Measurements from ENCODE around the gene SHKBP1.

SHKBP1 gene

DNA sequence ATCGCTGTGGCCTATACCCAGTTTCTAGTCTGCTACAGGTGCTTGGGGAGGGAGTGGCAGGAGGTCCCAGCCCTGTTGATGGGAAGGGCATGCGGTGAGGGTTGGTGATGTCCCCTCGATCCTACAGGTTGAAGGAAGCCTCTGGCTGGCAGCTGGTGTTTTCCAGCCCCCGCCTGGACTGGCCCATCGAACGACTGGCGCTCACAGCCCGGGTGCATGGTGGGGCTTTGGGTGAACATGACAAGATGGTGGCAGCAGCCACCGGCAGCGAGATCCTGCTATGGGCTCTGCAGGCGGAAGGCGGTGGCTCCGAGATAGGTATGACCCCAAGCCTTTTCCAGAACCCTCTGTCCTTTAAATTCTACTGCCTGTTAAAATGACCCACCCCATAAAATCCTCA, 3.9 kb downstream of the SHKBP1 start:
- peaks cover 41% of the 10 kb centered on the region for H3K36me3 ChIP-seq (ENCODE audit: insufficient read depth, insufficient read length, low read length)
- no peak for TF ChIP-seq ZNF274 (IDR thresholded peaks at IDR 0.05; ENCODE audit: low read depth, low read length)
- no peak for TF ChIP-seq SUZ12 (IDR thresholded peaks at IDR 0.05; ENCODE audit: extremely low read depth, insufficient read depth, insufficient read length)
- TF ChIP-seq YY1 (IDR thresholded peaks at IDR 0.05; ENCODE audit: insufficient read depth, insufficient read length), result no peak
- no peak overlapping the region for H3K9ac ChIP-seq (ENCODE audit: insufficient read length, low read depth)
- no peaks in the 10 kb centered on the region for H3K4me1 ChIP-seq (ENCODE audit: insufficient read depth, insufficient read length)
- H3K4me3 ChIP-seq (ENCODE audit: insufficient read length, low read depth), result no peak overlapping the region
- DNase-seq (ENCODE audit: low read depth, low spot score), result no peak
- H3K9me3 ChIP-seq (ENCODE audit: insufficient read depth, low read length), result no peaks in the 10 kb centered on the region
- no peaks in the 10 kb centered on the region for H3K27me3 ChIP-seq (ENCODE audit: insufficient read depth, insufficient read length)

DNA sequence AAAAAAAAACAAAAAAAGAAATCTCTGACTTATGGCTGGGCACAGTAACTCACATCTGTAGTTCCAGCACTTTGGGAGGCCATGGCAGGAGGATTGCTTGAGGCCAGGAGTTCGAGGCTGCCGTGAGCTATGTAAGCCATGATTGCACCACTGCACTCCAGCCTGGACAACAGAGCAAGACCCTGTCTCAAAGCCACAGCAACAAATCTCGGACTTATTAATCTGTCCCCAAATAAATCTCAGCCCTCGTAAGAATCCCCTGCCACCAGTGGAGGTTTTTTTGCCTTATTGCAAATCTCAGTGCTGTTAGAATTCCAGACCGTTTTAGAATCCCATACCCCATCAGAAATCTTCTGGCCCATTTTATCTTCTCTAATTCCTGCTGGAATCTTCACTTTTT, 4.9 kb downstream of the SHKBP1 start:
- no peak for TF ChIP-seq SUZ12 (IDR thresholded peaks at IDR 0.05; ENCODE audit: extremely low read depth, insufficient read depth, insufficient read length)
- TF ChIP-seq YY1 (IDR thresholded peaks at IDR 0.05; ENCODE audit: insufficient read depth, insufficient read length), result no peak
- Histone ChIP-seq H3K27me3 (ENCODE audit: insufficient read depth, insufficient read length) (no peaks in the 10 kb centered on the region), H3K9me3 (ENCODE audit: insufficient read depth, low read length) (no peaks in the 10 kb centered on the region), H3K9ac (ENCODE audit: insufficient read length, low read depth) (no peak overlapping the region), H3K4me3 (ENCODE audit: insufficient read length, low read depth) (no peak overlapping the region), H3K4me1 (ENCODE audit: insufficient read depth, insufficient read length) (no peaks in the 10 kb centered on the region), H3K36me3 (ENCODE audit: insufficient read depth, insufficient read length, low read length) (peaks cover 42% of the 10 kb centered on the region)
- no peak for DNase-seq (ENCODE audit: low read depth, low spot score)

DNA sequence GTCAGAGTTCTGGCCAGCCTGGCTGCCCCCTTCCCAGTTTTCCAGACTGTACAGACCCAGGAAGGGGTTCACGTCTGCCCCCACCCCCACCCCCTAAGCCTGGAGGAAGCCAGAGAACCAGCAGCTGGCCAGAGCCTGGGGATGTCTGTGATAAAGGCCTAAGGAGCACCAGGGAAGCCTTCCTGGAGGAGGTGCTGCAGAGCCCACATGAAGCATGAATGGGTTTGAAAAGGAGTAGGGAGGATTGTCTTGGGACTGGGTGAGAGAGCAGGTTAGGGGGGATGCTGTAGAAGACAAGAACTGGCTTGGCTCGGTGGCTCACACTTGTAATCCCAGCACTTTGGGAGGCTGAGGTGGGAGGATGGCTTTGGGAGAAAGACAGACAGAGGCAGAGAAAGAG, 5.8 kb downstream of the SHKBP1 start:
- no peaks in the 10 kb centered on the region for H3K27me3 ChIP-seq (ENCODE audit: insufficient read depth, insufficient read length)
- H3K4me1 ChIP-seq (ENCODE audit: insufficient read depth, insufficient read length), result no peaks in the 10 kb centered on the region
- DNase-seq (ENCODE audit: low read depth, low spot score), result no peak
- H3K9me3 ChIP-seq (ENCODE audit: insufficient read depth, low read length), result no peaks in the 10 kb centered on the region
- no peak overlapping the region for H3K4me3 ChIP-seq (ENCODE audit: insufficient read length, low read depth)
- peaks cover 48% of the 10 kb centered on the region for H3K36me3 ChIP-seq (ENCODE audit: insufficient read depth, insufficient read length, low read length)
- no peak overlapping the region for H3K9ac ChIP-seq (ENCODE audit: insufficient read length, low read depth)
- no peak for TF ChIP-seq SUZ12 (IDR thresholded peaks at IDR 0.05; ENCODE audit: extremely low read depth, insufficient read depth, insufficient read length)

DNA sequence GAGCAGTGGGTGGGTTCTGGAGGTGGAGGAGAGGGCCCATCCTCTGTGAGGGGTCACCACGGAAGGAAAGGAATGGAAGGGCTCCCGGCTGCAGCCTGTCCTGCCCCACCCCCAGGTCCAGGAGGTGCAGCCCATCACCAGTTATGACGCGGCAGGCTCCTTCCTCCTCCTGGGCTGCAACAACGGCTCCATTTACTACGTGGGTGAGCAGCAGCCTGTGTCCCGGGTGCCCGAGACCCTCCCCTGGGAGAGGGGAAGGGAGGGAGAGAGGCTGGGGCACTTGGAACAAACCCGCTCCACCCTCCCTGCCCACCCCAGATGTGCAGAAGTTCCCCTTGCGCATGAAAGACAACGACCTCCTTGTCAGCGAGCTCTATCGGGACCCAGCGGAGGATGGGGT, 6.6 kb downstream of the SHKBP1 start:
- Histone ChIP-seq H3K36me3 (ENCODE audit: insufficient read depth, insufficient read length, low read length) (peaks cover 52% of the 10 kb centered on the region), H3K27me3 (ENCODE audit: insufficient read depth, insufficient read length) (no peaks in the 10 kb centered on the region), H3K9ac (ENCODE audit: insufficient read length, low read depth) (no peak overlapping the region), H3K9me3 (ENCODE audit: insufficient read depth, low read length) (no peaks in the 10 kb centered on the region), H3K4me1 (ENCODE audit: insufficient read depth, insufficient read length) (no peaks in the 10 kb centered on the region), H3K4me3 (ENCODE audit: insufficient read length, low read depth) (no peak overlapping the region)
- no peak for DNase-seq (ENCODE audit: low read depth, low spot score)
- TF ChIP-seq ZNF274 (IDR thresholded peaks at IDR 0.05; ENCODE audit: low read depth, low read length) (no peak), SUZ12 (IDR thresholded peaks at IDR 0.05; ENCODE audit: extremely low read depth, insufficient read depth, insufficient read length) (no peak), YY1 (IDR thresholded peaks at IDR 0.05; ENCODE audit: insufficient read depth, insufficient read length) (no peak)

DNA sequence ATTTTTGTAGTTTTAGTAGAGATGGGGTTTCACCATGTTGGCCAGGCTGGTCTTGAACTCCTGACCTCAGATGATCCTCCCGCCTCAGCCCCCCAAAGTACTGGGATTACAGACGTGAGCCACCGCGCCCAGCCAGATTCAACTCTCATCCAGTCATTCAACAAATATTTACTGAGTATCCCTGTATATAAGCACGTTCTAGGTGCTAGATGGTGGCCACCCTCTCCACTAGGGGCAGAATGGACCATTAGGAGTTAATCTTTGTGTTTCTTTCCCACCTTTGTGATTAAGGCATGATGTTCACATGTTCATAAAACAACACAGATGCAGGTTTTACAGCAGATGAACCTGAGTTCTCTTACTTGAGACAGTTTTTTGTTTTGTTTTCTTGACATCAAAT, 7.3 kb downstream of the SHKBP1 start:
- H3K36me3 ChIP-seq (ENCODE audit: insufficient read depth, insufficient read length, low read length), result peaks cover 49% of the 10 kb centered on the region
- no peak overlapping the region for H3K4me3 ChIP-seq (ENCODE audit: insufficient read length, low read depth)
- no peaks in the 10 kb centered on the region for H3K27me3 ChIP-seq (ENCODE audit: insufficient read depth, insufficient read length)
- no peaks in the 10 kb centered on the region for H3K4me1 ChIP-seq (ENCODE audit: insufficient read depth, insufficient read length)
- H3K9me3 ChIP-seq (ENCODE audit: insufficient read depth, low read length), result no peaks in the 10 kb centered on the region
- no peak for DNase-seq (ENCODE audit: low read depth, low spot score)
- H3K9ac ChIP-seq (ENCODE audit: insufficient read length, low read depth), result no peak overlapping the region
- TF ChIP-seq ZNF274 (IDR thresholded peaks at IDR 0.05; ENCODE audit: low read depth, low read length) (no peak), YY1 (IDR thresholded peaks at IDR 0.05; ENCODE audit: insufficient read depth, insufficient read length) (no peak), SUZ12 (IDR thresholded peaks at IDR 0.05; ENCODE audit: extremely low read depth, insufficient read depth, insufficient read length) (no peak)

DNA sequence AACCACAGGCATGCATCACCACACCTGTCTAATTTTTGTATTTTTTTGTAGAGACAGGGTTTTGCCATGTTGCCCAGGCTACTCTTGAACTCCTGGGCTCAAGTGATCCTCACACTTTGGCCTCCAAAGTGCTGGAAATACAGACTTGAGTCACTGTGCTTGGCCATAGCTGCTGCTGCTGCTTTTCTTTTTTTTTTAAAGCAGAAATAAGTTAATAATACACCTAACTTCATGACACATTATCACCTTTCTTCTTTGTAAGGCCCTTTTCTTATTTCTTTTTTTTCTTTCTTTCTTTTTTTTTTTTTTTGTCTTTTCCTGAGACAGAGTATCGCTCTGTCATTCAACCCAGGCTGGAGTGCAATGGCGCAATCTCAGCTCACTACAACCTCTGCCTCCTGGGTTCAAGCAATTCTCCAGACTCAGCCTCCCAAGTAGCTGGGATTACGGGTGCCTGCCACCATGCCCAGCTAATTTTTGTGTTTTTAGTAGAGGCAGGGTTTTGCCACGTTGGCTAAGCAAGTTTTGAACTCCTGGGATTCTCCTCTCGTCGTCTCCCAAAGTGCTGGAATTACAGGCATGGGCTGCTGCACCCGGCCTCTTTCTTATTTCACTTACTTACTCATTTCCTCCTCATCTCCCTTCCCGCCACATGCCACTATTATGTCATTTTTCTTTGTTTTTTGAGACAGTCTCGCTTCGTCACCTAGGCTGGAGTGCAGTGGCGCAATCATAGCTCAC, 8.7 kb downstream of the SHKBP1 start:
- TF ChIP-seq YY1 (IDR thresholded peaks at IDR 0.05; ENCODE audit: insufficient read depth, insufficient read length) (no peak), SUZ12 (IDR thresholded peaks at IDR 0.05; ENCODE audit: extremely low read depth, insufficient read depth, insufficient read length) (no peak), ZNF274 (IDR thresholded peaks at IDR 0.05; ENCODE audit: low read depth, low read length) (no peak)
- H3K9me3 ChIP-seq (ENCODE audit: insufficient read depth, low read length), result no peaks in the 10 kb centered on the region
- H3K4me1 ChIP-seq (ENCODE audit: insufficient read depth, insufficient read length), result peaks cover 2% of the 10 kb centered on the region
- H3K9ac ChIP-seq (ENCODE audit: insufficient read length, low read depth), result no peak overlapping the region
- DNase-seq (ENCODE audit: low read depth, low spot score), result no peak
- H3K27me3 ChIP-seq (ENCODE audit: insufficient read depth, insufficient read length), result no peaks in the 10 kb centered on the region
- no peak overlapping the region for H3K4me3 ChIP-seq (ENCODE audit: insufficient read length, low read depth)
- H3K36me3 ChIP-seq (ENCODE audit: insufficient read depth, insufficient read length, low read length), result peaks cover 44% of the 10 kb centered on the region

DNA sequence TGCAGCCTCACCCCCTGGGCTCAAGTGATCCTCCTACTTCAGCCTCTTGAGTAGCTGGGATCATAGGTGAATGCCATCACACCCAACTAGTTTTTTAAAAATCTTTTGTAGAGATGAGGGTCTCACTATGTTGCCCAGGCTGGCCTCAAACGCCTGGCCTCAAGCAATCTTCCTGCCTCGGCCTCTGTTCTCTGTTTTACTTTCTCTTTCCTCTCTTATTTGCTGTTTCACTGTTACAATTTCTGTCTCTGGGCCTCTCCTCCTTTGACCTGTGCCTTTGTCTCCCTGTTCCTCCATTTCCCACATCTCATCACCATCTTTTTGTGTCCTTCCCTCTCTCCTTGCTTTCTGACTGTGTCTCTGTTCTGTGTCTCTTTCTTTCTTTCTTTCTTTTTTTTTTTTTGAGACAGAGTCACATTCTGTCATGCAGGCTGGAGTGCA, 9.3 kb downstream of the SHKBP1 start:
- H3K36me3 ChIP-seq (ENCODE audit: insufficient read depth, insufficient read length, low read length), result peaks cover 43% of the 10 kb centered on the region
- DNase-seq (ENCODE audit: low read depth, low spot score), result no peak
- no peak overlapping the region for H3K9ac ChIP-seq (ENCODE audit: insufficient read length, low read depth)
- no peak overlapping the region for H3K4me3 ChIP-seq (ENCODE audit: insufficient read length, low read depth)
- H3K27me3 ChIP-seq (ENCODE audit: insufficient read depth, insufficient read length), result no peaks in the 10 kb centered on the region
- TF ChIP-seq SUZ12 (IDR thresholded peaks at IDR 0.05; ENCODE audit: extremely low read depth, insufficient read depth, insufficient read length) (no peak), ZNF274 (IDR thresholded peaks at IDR 0.05; ENCODE audit: low read depth, low read length) (no peak), YY1 (IDR thresholded peaks at IDR 0.05; ENCODE audit: insufficient read depth, insufficient read length) (no peak)
- H3K9me3 ChIP-seq (ENCODE audit: insufficient read depth, low read length), result no peaks in the 10 kb centered on the region
- H3K4me1 ChIP-seq (ENCODE audit: insufficient read depth, insufficient read length), result peaks cover 2% of the 10 kb centered on the region
